Retinal pigment epithelial cell (primary cell): ENCODE measurements around the gene NRG3.

Experiments used
- DNase-seq: peaks from one replicate; pipeline ENCODE4 v3.0.0-alpha.2; 2010; ENCODE audit warnings: low read depth
- H3K4me3 ChIP-seq: 2 replicates; pipeline ENCODE4 v1.5.1; 2011; ENCODE audit warnings: mild to moderate bottlenecking, low read length, control low read depth, moderate library complexity
- CTCF ChIP-seq: conservative IDR thresholded peaks from 2 replicates; pipeline ENCODE4 v1.5.1; 2011; ENCODE audit warnings: low read depth, low read length, control low read depth, inconsistent platforms

NRG3 gene

DNA sequence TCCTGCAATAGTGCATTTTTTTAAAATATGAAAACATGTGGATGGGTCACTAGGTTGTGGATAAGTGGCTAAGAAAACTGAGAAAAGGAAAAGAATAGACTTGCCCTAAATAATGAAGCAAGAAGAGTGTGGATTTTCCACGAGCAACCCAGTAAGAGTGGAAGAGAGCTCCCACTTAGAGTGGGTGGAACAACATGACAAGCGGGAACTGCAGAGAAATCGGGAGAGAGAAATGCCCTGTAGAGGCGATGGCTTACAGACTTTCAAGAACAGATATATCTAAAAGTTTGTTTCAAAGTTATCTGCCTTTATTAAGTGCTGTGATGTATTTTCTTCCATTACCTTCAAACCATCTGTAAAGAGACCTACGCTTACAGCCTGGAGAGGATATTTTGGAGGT lies 26.1 kb upstream of the NRG3 start:
- no peak for TF ChIP-seq CTCF
- H3K4me3 ChIP-seq = no peak overlapping the region
- no peak for DNase-seq

DNA sequence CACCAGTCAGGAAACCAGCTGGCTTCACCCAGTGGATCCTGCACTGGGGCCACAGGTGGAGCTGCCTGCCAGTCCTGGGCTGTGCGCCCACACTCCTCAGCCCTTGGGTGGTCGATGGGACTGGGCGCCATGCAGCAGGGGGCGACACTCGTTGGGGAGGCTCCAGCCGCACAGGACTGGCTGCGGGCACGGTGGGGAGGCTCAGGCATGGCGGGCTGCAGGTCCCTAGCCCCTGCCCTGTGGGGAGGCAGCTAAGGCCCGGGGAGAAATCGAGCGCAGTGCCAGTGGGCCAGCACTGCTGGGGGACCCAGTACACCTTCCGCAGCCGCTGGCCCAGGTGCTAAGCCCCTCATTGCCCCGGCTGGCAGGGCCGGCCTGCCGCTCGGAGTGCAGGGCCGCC lies 12.4 kb upstream of the NRG3 start:
- no peak for DNase-seq
- no peak overlapping the region for H3K4me3 ChIP-seq
- no peak for TF ChIP-seq CTCF

DNA sequence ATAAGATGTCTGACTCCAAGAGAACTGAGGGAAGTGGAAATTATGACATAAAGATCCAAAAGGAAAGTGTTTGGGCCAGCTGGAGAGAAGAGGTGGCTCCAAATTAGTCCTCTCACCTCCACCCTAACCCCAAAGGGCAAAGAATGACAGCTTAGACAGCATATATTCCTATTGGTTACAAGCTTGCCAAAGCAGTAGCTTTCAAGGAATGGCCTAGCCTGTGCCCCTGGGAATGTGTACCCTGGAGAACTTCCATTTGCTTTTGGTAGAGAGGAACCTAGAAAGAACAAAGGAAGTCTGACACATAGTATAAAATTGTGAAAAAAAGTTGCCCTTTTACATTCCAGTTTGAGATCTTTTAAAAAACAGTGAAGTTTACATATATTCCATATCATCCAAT lies 11.2 kb upstream of the NRG3 start:
- no peak for TF ChIP-seq CTCF
- no peak overlapping the region for H3K4me3 ChIP-seq
- DNase-seq = no peak

DNA sequence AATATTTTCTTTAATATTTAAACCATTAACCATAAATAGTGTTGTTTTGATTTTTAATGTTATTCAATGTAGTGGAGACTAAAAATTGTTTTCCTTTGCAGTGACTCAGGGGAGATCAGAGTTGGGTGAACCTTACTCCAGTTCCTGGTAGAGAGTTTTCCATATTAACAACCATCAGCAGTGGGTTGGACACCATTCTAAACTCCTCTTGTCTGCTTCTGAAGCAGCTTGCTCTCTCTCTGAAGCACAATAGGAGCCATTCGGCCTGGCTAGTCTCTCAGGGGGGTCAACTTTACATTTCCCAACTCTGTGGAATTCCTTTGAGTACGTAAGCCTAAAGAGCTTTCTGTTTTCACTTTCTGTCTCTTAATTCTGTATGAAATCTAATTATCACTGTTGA lies 9.4 kb upstream of the NRG3 start:
- DNase-seq = no peak
- H3K4me3 ChIP-seq = no peak overlapping the region
- no peak for TF ChIP-seq CTCF

DNA sequence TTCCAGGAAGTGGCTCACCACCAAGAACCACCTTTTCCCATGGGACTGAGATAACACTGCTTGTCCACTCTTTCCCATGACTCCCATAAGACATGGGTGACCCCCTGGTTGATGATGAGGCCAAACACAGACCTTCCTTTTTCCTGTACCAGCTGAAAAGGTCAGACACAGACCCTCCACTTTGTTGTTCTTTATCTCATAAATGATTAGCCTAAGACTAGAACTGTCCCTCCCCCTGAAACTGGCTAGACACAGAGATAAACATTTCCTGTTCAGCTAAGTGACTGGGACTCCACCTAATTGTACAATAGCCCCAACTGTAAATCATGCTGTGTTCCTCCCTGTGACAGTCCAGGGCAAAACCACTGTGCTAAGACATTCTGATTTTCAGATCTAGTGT lies 8.2 kb upstream of the NRG3 start:
- DNase-seq = no peak
- no peak overlapping the region for H3K4me3 ChIP-seq
- no peak for TF ChIP-seq CTCF

DNA sequence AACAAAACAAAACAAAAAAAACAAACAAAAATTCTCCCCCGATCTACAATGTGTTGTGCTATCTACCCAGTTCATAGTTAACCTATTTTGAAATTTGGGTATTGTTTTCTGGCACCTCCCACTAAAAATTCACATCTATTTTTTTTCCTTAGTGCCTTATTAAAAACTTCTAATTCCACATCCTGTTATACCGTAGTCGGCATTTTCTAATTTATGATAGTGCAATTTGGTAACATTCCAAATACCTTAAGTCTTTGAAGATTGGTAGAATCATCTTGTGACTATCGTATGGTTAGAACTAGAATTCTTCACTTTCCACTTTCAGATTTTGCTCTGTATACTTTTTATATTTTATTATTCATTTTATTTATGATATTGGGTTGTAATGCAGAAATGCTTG lies 4.5 kb upstream of the NRG3 start:
- TF ChIP-seq CTCF = no peak
- DNase-seq = no peak
- no peak overlapping the region for H3K4me3 ChIP-seq

DNA sequence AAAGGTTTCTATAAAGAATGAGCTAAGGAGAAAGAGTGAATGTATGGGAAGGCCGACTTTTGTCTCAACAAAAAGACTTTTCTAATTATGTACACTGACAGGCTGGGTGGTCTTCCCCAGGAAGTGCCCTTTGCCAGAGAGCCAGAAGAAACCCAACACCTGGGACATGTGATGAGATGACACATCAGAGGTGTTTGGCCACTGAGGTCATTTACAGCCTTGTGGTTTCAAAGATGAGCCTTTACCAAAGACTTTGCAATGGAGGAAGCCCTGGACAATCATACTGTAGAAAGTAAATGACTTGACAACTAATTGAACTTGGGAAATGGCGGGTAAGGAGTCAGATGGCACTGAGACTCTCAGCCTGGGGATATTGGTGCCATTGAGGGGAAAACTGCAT lies 3.4 kb upstream of the NRG3 start:
- no peak for TF ChIP-seq CTCF
- no peak for DNase-seq
- no peak overlapping the region for H3K4me3 ChIP-seq
